Daoy (cell line): ENCODE results near the gene NANOS1. TPM values are rescaled to one million over a fixed set of nuclear protein-coding genes. Genes with fewer than 3 reads are reported as not detected.
A peak's percentile ranks its signal among the peaks of the same experiment; 100 is the strongest.

Experiments
- DNase-seq: peaks from one replicate; pipeline ENCODE4 v3.0.0-alpha.2; 2015; ENCODE audit warnings: low read depth
- total RNA-seq: library from RNA; depleted of rRNA; stranded (reverse); fragments of >200 nt; shearing (Covaris generic); gene quantifications from 2 replicates; pipeline ENCODE4 v1.2.3, GENCODE V29; 2014; rRNA removed

The NANOS1 gene
- 3.7 and 4.7 TPM in 2 replicates for total RNA-seq

DNA sequence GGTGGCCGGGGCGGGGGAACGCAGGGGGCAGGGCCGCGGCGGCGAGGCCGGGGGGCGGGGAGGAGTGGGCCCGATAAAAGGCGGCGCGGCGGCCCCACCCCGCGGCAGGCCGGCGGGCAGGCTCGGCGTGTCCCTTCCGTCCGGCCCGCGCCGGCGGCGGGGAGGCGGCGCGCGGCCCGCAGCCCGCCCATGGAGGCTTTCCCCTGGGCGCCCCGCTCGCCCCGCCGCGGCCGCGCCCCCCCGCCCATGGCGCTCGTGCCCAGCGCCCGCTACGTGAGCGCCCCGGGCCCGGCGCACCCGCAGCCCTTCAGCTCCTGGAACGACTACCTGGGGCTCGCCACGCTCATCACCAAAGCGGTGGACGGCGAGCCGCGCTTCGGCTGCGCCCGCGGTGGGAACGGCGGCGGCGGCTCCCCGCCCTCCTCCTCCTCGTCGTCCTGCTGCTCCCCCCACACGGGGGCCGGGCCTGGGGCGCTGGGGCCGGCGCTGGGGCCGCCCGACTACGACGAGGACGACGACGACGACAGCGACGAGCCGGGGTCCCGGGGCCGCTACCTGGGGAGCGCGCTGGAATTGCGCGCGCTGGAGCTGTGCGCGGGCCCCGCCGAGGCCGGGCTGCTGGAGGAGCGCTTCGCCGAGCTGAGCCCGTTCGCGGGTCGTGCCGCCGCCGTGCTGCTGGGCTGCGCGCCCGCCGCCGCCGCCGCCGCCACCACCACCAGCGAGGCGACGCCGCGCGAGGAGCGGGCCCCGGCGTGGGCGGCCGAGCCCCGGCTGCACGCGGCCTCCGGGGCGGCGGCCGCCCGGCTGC lies at the start of gene NANOS1:
Gene NANOS1, plus strand, starts transcription at position 102 of the 808 bp plus-strand sequence. Its CDS starts 88 bp downstream, at position 190.
- DNase-seq, result no peak

DNA sequence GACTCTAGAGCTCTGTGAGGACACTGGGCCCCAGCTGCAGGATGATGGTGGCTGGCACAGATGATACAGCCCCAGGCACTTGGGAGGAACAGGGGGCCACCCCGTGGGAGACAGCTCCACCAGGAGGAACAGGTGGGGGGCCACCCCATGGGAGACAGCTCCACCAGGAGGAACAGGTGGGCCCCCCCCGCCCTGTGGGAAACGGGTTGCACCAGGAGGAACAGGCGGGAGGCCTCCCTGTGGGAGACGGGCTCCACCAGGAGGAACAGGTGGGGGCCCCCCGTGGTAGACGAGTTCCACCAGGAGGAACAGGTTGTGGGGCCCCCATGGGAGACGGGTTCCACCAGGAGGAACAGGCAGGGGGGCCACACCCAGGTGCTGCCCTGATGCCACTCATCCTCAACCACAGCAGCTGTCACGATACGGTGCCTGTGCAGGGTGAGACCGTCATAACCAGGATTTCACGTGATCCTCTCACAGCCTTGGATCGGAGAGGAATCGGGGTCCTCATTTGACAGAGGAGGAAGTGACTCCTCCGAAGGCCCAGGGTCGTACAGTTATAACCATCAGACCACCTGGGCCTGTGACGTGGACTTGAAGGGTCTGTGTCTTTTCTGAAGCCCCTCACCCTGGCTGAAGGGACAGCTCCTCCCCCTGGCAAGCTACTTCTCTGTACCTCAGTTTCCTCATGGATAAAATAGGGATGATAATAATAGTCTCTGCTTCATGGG lies 49.2 kb upstream of the NANOS1 start:
- no peak for DNase-seq

- DNase-seq, result no peak
Observed at GRCh38 chr10:118980870-118981269, 48.6 kb upstream of the NANOS1 start.

DNA sequence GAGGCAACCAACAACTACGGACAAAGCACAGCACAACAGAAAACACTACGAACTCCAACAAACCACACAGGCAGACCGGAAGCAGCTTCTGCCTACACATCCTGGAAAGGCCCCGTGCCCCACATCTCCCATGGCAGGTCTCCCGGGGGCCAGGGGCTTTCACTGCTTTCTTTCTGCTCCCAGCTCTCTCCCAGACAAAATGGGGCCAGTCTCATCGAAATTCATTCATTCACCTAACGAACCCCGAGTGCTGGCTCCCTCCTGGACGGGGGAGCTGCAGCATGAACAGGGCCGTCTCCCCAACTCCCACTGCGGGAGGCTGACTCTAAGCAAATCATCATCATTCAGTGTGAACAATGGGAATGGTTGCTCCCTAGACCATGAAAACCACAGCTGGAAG lies 47.6 kb upstream of the NANOS1 start:
- DNase-seq, result no peak

DNA sequence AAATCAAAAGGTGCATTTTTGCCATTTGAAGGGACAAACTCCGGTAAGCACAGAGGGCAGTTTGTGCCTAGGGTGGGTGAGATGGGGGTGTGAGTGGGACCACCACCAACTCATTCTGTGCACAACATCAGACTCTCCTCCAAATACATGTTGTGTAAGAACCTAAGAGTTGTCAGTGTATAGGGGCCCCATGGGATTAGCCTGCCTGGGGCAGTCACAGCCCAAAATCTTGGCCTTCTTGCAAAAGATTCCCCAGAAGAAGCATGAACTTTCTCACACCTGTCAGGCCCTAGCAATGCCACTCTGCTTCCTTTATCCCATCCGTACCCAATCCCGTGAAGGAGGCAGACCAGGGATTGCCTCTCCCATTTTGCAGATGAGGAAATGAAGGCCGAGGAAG lies 47.1 kb upstream of the NANOS1 start:
- DNase-seq, result no peak

- DNase-seq, result no peak
Observed at GRCh38 chr10:118983263-118983662, 46.3 kb upstream of the NANOS1 start.

DNA sequence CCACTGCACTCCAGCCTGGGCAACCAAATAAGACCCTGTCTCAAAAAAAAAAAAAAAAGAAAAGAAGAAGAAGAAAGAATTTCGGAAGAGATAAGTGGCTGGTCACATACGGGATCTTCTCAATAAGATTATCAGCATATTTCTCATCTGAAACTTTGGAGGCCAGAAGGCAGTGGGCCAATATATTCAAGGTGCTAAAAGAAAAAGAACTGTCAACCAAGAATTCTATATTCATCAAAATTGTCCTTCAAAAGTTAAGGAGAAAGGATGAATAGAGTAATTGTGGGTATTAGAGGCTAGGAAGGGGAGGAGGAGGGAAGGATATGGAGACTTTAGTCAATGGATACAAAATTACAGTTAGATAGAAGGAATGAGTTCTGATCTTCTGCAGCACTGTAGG lies 43.9 kb upstream of the NANOS1 start:
- DNase-seq, result no peak

DNA sequence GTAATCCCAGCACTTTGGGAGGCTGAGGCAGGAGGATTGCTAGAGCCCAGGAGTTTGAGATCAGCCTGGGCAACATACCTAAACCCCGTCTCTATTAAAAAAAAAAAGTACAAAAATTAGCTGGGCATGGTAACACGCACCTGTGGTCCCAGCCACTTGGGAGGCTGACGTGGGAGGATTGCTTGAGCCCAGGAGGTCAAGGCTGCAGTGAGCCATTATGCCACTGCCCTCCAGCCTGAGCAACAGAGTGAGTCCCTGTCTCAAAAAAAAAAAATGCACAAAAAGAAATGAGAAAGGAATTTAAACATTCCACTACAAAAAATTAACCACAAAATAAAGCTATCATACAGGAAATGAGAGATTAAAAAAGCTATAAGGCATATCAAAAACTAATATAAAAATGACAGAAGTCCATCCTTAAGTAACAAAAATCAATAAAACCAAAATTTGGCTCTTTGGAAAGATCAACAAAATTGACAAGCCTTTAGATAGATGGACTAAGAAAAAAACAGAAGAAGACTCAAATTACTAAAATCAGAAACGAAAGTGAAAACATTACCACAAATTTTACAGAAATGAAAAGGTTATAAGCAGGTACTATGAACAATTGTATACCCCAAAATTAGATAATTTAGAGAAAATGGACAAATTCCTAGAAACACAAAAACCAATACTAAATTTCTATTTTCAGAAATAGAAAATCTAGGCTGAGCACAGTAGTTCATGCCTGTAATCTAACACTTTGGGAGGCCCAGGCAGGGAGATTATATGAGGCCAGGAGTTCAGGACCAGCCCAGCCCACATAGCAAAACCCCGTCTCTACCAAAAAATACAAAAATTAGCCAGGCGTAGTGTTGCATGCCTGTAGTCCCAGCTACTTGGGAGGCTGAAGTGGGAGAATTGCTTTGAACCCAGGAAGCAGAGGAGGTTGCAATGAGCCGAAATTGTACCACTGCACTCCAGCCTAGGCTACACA lies 42.4 kb upstream of the NANOS1 start:
- no peak for DNase-seq

DNA sequence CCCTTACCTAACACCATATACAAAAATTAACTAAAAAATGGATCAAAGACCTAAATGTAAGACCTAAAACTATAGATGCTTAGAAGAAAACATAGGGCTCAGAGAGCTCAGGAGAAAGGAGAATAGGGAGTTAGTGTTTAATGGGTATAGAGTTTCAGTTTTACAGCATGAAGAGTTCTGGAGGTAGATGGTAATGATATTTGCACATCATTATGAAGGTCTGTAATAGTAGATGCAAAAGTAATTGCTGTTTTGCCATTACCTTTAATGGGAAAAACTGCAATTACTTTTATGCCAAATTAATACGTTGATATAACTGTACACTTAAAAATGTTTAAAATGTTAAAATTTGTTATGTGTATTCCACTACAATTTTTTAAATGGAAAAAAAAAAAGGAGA lies 39.2 kb upstream of the NANOS1 start:
- DNase-seq, result no peak

GRCh38 chr10:118992496-118992895 lies 37.0 kb upstream of the NANOS1 start:
- no peak for DNase-seq

- no peak for DNase-seq
Observed at GRCh38 chr10:118993214-118993613, 36.3 kb upstream of the NANOS1 start.

GRCh38 chr10:118994321-118994720 lies 35.2 kb upstream of the NANOS1 start:
- DNase-seq, result no peak

- DNase-seq, result no peak
Observed at GRCh38 chr10:118995739-118996138, 33.8 kb upstream of the NANOS1 start.

- no peak for DNase-seq
Observed at GRCh38 chr10:118997379-118997778, 32.1 kb upstream of the NANOS1 start.

GRCh38 chr10:118998183-118998582 lies 31.3 kb upstream of the NANOS1 start:
- no peak for DNase-seq

DNA sequence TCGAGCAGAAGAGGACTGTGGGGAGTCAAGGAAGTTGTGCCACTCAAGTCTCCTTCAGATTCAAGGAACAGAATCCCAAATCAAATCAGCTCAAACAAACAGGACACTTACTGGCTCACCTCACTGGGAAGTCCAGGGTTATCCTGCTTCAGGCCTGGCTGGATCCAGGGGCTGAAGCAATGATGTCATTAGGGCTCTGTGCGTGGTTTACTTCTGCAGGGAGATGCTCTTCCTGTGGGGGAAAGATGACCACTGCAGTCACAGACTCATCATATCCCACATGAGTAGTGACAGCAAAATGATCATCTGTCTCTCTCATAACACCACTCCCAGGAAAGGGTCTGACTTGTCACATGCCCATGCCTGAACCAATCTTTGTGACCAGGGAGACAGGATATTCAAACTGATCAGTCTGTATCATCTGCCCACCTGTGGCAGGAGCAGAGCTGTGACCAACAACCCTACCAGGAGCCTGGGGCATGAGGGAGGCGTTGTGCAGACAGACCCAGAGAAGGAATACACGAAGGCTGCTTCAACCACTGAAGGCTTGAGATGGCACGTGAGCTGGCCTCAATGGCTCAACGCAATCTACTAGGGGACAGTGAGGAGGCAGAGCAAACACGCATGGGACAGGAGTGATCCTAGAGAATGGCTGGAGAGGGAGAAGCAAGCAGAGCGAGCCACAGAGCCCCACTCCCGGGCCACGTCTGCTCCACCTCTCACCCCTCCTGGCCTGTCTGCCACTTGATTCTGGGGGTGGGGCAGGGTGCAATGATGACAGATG lies 27.6 kb upstream of the NANOS1 start:
- DNase-seq, result no peak

DNA sequence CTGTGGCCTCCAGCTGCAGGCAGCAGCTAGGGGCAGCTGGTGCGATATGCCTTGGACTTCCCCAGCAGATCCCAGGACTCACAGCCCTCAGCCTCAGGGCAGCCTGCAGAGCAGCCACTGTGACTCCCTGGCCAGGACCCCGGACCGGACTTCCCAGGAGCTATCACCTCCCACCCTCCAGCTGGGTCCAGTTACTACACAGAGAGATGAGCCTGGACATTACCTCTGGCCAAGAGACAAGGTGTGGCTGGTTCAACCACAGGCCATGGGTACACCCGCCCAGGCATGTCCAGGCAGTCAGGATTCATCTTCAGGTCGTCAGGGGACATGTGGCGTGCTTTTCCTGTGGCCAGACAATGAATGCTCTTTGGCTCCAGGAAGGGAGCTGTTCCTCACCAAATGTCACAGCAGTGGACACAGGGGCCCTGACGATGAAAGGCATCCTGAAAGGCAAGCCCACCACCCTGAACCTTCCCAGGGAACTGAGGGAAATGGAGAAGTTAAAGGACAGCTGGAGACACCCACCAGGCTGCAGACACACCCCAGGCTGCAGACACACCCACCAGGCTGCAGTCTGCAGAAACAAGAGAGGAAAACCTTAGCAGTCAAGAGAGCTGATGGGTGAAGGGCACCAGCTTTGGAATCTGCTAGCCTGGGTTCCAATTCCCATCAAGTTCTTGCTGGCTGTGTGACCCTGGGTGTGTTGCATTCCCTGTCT lies 25.8 kb upstream of the NANOS1 start:
- DNase-seq, result no peak

- peak; percentile 39 for DNase-seq
Observed at GRCh38 chr10:119005362-119006043, 24.0 kb upstream of the NANOS1 start.

DNA sequence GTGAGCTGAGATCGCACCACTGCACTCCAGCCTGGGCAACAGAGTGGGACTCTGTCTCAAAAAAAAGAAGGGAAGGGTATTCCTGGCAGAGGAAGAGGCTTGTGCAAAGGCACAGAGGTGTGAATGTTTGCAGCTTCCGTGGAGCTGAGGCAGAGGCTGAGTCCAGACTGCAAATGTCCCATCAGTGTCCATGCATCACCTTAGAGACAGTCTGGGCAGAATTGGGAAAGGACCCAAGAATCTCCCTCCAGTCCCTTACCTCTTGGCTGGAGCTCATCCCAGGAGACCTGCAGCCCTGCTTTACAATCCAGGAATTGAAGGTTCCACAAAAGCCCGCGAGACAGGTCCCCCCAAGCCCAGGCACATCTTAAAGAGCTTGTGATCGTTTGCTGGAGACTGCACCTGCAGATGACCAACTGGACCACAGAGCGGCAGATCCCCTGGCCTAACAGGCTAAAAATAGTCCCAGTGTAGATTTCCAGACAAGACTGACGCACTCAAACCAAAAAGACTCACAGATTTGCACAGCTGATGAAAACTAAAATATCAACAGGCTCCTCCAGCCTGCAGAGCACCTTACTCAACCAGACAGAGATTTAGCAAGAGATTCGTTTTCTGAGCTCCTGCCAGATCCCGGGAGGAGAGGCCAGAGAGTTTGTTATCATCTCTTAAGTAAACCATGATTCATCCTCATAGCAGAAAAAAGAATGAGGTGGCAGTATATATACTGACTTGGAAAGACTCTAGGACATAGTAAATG lies 22.9 kb upstream of the NANOS1 start:
- DNase-seq, result peak; percentile 86
